Mucosa of rectum (tissue), 2 donors: ENCODE data around the gene AQP4.

Experiments used
- H3K27ac ChIP-seq, 2 donors: one replicate each; pipeline ENCODE4 v1.7.0; 2013; ENCODE audit warnings: inconsistent platforms in 2 of 2, low read depth in 2 of 2, low read length in 2 of 2
- H3K27me3 ChIP-seq, 2 donors: one replicate each; pipeline ENCODE4 v1.7.0; 2013; ENCODE audit warnings: low read length in 2 of 2; ENCODE audit not compliant: control insufficient read depth in 2 of 2, insufficient read depth in 2 of 2
- H3K36me3 ChIP-seq, 2 donors: one replicate each; pipeline ENCODE4 v1.7.0; 2013; ENCODE audit warnings: low read length in 2 of 2; ENCODE audit not compliant: control insufficient read depth in 2 of 2, insufficient read depth in 2 of 2
- H3K4me1 ChIP-seq, 2 donors: one replicate each; pipeline ENCODE4 v1.7.0; 2013; ENCODE audit warnings: low read length in 2 of 2, mild to moderate bottlenecking in 1 of 2; ENCODE audit not compliant: control insufficient read depth in 2 of 2, insufficient read depth in 2 of 2
- H3K4me3 ChIP-seq, 2 donors: one replicate each; pipeline ENCODE4 v1.7.0; 2013; ENCODE audit warnings: low read length in 2 of 2
- H3K9ac ChIP-seq, 2 donors: one replicate each; pipeline ENCODE4 v1.7.0; 2013; ENCODE audit warnings: low read length in 2 of 2, low read depth in 1 of 2, mild to moderate bottlenecking in 1 of 2
- H3K9me3 ChIP-seq, 2 donors: one replicate each; pipeline ENCODE4 v1.7.0; 2013; ENCODE audit warnings: low read length in 2 of 2; ENCODE audit not compliant: control insufficient read depth in 2 of 2
- donor health status: healthy.
- donor health status: Normal muscosa, but diverticular disease.

Gene AQP4, protein sequence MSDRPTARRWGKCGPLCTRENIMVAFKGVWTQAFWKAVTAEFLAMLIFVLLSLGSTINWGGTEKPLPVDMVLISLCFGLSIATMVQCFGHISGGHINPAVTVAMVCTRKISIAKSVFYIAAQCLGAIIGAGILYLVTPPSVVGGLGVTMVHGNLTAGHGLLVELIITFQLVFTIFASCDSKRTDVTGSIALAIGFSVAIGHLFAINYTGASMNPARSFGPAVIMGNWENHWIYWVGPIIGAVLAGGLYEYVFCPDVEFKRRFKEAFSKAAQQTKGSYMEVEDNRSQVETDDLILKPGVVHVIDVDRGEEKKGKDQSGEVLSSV

GRCh38 chr18:26865557-26865956 lies at the start of gene AQP4:
Gene AQP4, minus strand, starts transcription at chr18:26865707. Its CDS starts 18 bp downstream, at chr18:26865689.
- H3K9me3 ChIP-seq = no peaks in the 10 kb centered on the region
- peaks cover 3 to 6% of the 10 kb centered on the region in 2 donors for H3K27me3 ChIP-seq
- no peak within 1 kb of the TSS for H3K27ac ChIP-seq
- no peak within 1 kb of the TSS for H3K4me3 ChIP-seq
- H3K4me1 ChIP-seq = peaks cover 3 to 4% of the 10 kb centered on the region in 2 donors
- no peak within 1 kb of the TSS for H3K9ac ChIP-seq
- H3K36me3 ChIP-seq = no peaks in the 10 kb centered on the region

- no peaks in the 10 kb centered on the region for H3K4me1 ChIP-seq
- H3K9me3 ChIP-seq = no peaks in the 10 kb centered on the region
- no peaks in the 10 kb centered on the region for H3K27me3 ChIP-seq
- H3K9ac ChIP-seq = no peak overlapping the region
- no peak overlapping the region for H3K4me3 ChIP-seq
- H3K36me3 ChIP-seq = no peaks in the 10 kb centered on the region
- H3K27ac ChIP-seq = no peak overlapping the region
These were observed 46.3 kb upstream of the AQP4 start for GRCh38 chr18:26911840-26912239.

DNA sequence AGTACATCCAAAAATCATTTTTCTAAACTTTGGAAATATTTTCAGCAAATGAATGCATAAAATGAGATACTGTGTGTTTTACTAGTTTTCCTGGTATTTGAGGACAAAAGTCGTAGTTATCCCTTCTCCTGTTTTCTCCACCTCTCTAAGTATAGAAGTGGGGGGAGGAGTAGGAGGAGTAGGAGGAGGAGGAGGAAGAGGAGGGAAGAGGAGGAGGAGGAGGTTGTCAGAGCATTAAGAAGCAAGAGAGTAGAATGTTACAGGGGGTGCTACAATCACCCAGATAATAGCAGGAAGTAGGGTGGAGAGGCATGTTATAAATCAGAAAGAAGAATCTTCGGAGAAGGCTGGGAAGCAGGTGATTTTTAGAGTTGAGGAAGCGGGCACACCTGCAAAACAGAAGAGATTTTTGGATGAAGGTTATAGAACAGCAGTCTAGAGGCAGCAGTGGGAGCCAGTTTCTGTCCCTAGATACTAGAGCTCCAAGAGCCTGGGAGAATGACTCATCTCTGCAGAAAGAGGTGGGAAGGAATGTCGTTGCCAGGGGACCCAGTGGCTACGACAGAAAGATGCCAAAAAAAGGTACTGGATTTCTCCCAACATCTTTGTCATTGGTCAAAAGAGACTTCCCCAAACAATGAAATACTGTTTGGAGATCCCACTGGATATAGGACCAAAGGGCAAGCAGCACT lies 44.2 kb upstream of the AQP4 start:
- H3K4me3 ChIP-seq = no peak overlapping the region
- H3K27ac ChIP-seq = no peak overlapping the region
- H3K9ac ChIP-seq = no peak overlapping the region
- no peaks in the 10 kb centered on the region for H3K9me3 ChIP-seq
- H3K27me3 ChIP-seq = no peaks in the 10 kb centered on the region
- no peaks in the 10 kb centered on the region for H3K4me1 ChIP-seq
- H3K36me3 ChIP-seq = no peaks in the 10 kb centered on the region

- Histone ChIP-seq H3K27me3 (no peaks in the 10 kb centered on the region), H3K4me3 (no peak overlapping the region), H3K9me3 (no peaks in the 10 kb centered on the region), H3K27ac (no peak overlapping the region), H3K9ac (no peak overlapping the region), H3K4me1 (no peaks in the 10 kb centered on the region), H3K36me3 (no peaks in the 10 kb centered on the region)
These were observed 43.4 kb upstream of the AQP4 start for GRCh38 chr18:26908906-26909305.

- H3K4me3 ChIP-seq = no peak overlapping the region
- no peak overlapping the region for H3K9ac ChIP-seq
- H3K4me1 ChIP-seq = no peaks in the 10 kb centered on the region
- no peaks in the 10 kb centered on the region for H3K27me3 ChIP-seq
- no peaks in the 10 kb centered on the region for H3K9me3 ChIP-seq
- H3K36me3 ChIP-seq = no peaks in the 10 kb centered on the region
- H3K27ac ChIP-seq = no peak overlapping the region
These were observed 36.8 kb upstream of the AQP4 start for GRCh38 chr18:26902291-26902690.

- Histone ChIP-seq H3K36me3 (no peaks in the 10 kb centered on the region), H3K9ac (no peak overlapping the region), H3K9me3 (no peaks in the 10 kb centered on the region), H3K4me3 (no peak overlapping the region), H3K4me1 (no peaks in the 10 kb centered on the region), H3K27ac (no peak overlapping the region), H3K27me3 (no peaks in the 10 kb centered on the region)
These were observed 35.5 kb upstream of the AQP4 start for GRCh38 chr18:26901020-26901419.

DNA sequence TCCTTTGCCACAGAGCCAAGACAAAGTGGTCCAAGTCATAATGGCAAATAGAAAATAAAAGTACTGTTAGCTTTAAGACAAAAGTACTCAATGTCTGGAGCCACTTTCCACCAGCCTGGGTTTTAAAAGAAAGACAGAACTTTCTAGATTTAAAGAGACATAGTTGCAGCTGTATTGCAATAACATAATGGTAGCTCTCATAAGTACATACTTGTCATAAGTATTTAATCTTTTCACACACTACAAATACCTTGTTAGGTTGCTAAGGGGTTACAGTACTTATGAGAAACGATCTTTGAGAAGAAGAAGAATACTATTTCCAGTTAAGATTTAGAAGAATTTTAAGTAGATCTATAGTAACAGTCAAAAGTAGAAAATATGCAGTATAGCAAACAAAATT lies 28.9 kb upstream of the AQP4 start:
- Histone ChIP-seq H3K4me3 (no peak overlapping the region), H3K9ac (no peak overlapping the region), H3K4me1 (no peaks in the 10 kb centered on the region), H3K36me3 (no peaks in the 10 kb centered on the region), H3K27me3 (no peaks in the 10 kb centered on the region), H3K9me3 (no peaks in the 10 kb centered on the region), H3K27ac (no peak overlapping the region)

DNA sequence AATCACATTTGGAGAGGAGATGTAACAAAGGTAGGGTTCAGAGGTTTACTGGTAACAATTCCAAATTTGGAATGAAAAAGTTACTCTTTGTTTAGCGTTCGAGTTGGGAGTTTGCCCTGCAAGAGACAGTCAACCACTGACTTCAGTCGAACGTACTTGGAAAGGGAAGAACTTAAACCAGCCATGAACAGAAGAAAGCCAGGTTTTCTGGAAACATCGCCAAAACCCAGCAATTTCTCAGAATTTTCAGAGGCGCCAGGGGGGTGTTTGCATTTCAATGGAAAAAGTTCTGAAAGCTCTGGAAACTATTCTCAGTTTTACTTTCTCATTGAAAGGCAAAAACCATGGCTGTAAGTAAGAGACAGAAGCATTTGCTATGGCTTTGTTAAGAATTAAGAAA lies 28.5 kb upstream of the AQP4 start:
- Histone ChIP-seq H3K9ac (no peak overlapping the region), H3K27me3 (no peaks in the 10 kb centered on the region), H3K4me3 (no peak overlapping the region), H3K27ac (no peak overlapping the region), H3K36me3 (no peaks in the 10 kb centered on the region), H3K4me1 (no peaks in the 10 kb centered on the region), H3K9me3 (no peaks in the 10 kb centered on the region)

GRCh38 chr18:26888259-26888658 lies 22.8 kb upstream of the AQP4 start:
- H3K27ac ChIP-seq = no peak overlapping the region
- H3K27me3 ChIP-seq = no peaks in the 10 kb centered on the region
- no peaks in the 10 kb centered on the region for H3K36me3 ChIP-seq
- H3K4me3 ChIP-seq = no peak overlapping the region
- H3K4me1 ChIP-seq = no peaks in the 10 kb centered on the region
- H3K9me3 ChIP-seq = no peaks in the 10 kb centered on the region
- H3K9ac ChIP-seq = no peak overlapping the region

- Histone ChIP-seq H3K9ac (no peak overlapping the region), H3K9me3 (no peaks in the 10 kb centered on the region), H3K27ac (peak overlapping the region in 1 of 2 donors; percentile 44), H3K4me3 (no peak overlapping the region), H3K36me3 (no peaks in the 10 kb centered on the region), H3K27me3 (no peaks in the 10 kb centered on the region), H3K4me1 (peaks cover 0 to 7% of the 10 kb centered on the region in 2 donors)
These were observed 9.6 kb upstream of the AQP4 start for GRCh38 chr18:26875040-26875654.
